Activated B cell treated with CpG ODN at 0.5 μM for 24 hours (primary cell): ENCODE results near the gene EVC. TPM values are rescaled to one million over a fixed set of nuclear protein-coding genes. Genes with fewer than 3 reads are reported as not detected.

ENCODE experiments used
- ATAC-seq: fragments of 200-7000 bp; cut with Tn5 transposase; one replicate; pipeline ENCODE4 v1.10.0; 2021; ENCODE audit warnings: low read depth, mild to moderate bottlenecking, moderate library complexity
- CTCF ChIA-PET: fragments of 350-600 bp; sonication (Branson Sonifier 250); formaldehyde crosslinking; loops from one replicate; lab custom pipeline; 2021; ENCODE audit warnings: antibody characterized with exemption; lab: Charles Lee
- POLR2A ChIA-PET: fragments of 350-600 bp; sonication (Branson Sonifier 250); formaldehyde crosslinking; loops from one replicate; lab custom pipeline; 2021; ENCODE audit warnings: antibody characterized with exemption; lab: Charles Lee
- DNase-seq: peaks from one replicate; pipeline ENCODE4 v3.0.0; 2022
- H3K27ac Mint-ChIP-seq: one replicate; pipeline ENCODE4 v1.8.0; 2020; ENCODE audit warnings: mixed read lengths
- H3K27me3 Mint-ChIP-seq: one replicate; pipeline ENCODE4 v1.8.0; 2021; ENCODE audit warnings: mixed read lengths
- H3K36me3 Mint-ChIP-seq: one replicate; pipeline ENCODE4 v1.8.0; 2021; ENCODE audit warnings: low read depth, mixed read lengths
- H3K4me1 Mint-ChIP-seq: one replicate; pipeline ENCODE4 v1.8.0; 2021; ENCODE audit warnings: mixed read lengths
- H3K4me3 Mint-ChIP-seq: one replicate; pipeline ENCODE4 v1.8.0; 2020; ENCODE audit warnings: mild to moderate bottlenecking, mixed read lengths
- H3K9me3 Mint-ChIP-seq: one replicate; pipeline ENCODE4 v1.8.0; 2020; ENCODE audit warnings: mixed read lengths
- intact Hi-C: fragments of 100-400 bp; cut with micrococcal nuclease; formaldehyde crosslinking; loops from one replicate; pipeline ENCODE4 v1.15.1; 2024
- total RNA-seq: library from RNA; stranded (reverse); gene quantifications from 2 replicates; pipeline ENCODE4 v1.2.3, GENCODE V29; 2022
- TF ChIP-seq, protein P1 (sequence below): fragments of 200-600 bp; IDR thresholded peaks from one replicate; pipeline ENCODE4 v1.8.0; 2022; ENCODE audit warnings: antibody characterized with exemption, mild to moderate bottlenecking

EVC gene
- total RNA-seq, 1 donor from 2014 or later = 0.16 TPM

GRCh38 chr4:5753366-5753765 lies 42.4 kb downstream of the EVC start:
- ChIA-PET CTCF (no interaction called here), POLR2A (no interaction called here)
- H3K9me3 Mint-ChIP-seq = no peaks in the 10 kb centered on the region
- no peak overlapping the region for H3K4me3 Mint-ChIP-seq
- H3K36me3 Mint-ChIP-seq = no peaks in the 10 kb centered on the region
- intact Hi-C loops = no loop called here
- no peaks in the 10 kb centered on the region for H3K4me1 Mint-ChIP-seq
- ATAC-seq (no peak), DNase-seq (no peak)
- H3K27me3 Mint-ChIP-seq = no peaks in the 10 kb centered on the region
- H3K27ac Mint-ChIP-seq = no peak overlapping the region
- TF ChIP-seq, protein P1, sequence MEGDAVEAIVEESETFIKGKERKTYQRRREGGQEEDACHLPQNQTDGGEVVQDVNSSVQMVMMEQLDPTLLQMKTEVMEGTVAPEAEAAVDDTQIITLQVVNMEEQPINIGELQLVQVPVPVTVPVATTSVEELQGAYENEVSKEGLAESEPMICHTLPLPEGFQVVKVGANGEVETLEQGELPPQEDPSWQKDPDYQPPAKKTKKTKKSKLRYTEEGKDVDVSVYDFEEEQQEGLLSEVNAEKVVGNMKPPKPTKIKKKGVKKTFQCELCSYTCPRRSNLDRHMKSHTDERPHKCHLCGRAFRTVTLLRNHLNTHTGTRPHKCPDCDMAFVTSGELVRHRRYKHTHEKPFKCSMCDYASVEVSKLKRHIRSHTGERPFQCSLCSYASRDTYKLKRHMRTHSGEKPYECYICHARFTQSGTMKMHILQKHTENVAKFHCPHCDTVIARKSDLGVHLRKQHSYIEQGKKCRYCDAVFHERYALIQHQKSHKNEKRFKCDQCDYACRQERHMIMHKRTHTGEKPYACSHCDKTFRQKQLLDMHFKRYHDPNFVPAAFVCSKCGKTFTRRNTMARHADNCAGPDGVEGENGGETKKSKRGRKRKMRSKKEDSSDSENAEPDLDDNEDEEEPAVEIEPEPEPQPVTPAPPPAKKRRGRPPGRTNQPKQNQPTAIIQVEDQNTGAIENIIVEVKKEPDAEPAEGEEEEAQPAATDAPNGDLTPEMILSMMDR = no peak

GRCh38 chr4:5753766-5754528 lies 42.9 kb downstream of the EVC start:
- ChIA-PET CTCF (no interaction called here), POLR2A (no interaction called here)
- DNase-seq (no peak), ATAC-seq (no peak)
- TF ChIP-seq, protein P1 = no peak
- Mint-ChIP-seq H3K27ac (no peak overlapping the region), H3K4me3 (no peak overlapping the region), H3K4me1 (no peaks in the 10 kb centered on the region), H3K36me3 (no peaks in the 10 kb centered on the region), H3K27me3 (no peaks in the 10 kb centered on the region), H3K9me3 (no peaks in the 10 kb centered on the region)
- intact Hi-C loops = no loop called here

- ChIA-PET CTCF (no interaction called here), POLR2A (no interaction called here)
- Mint-ChIP-seq H3K27me3 (no peaks in the 10 kb centered on the region), H3K4me3 (no peak overlapping the region), H3K9me3 (no peaks in the 10 kb centered on the region), H3K36me3 (no peaks in the 10 kb centered on the region), H3K27ac (no peak overlapping the region), H3K4me1 (no peaks in the 10 kb centered on the region)
- no peak for ATAC-seq
- TF ChIP-seq, protein P1 = no peak
- no peak for DNase-seq
- intact Hi-C loops = no loop called here
Measured at GRCh38 chr4:5754529-5754881, 43.5 kb downstream of the EVC start.

- no peak overlapping the region for H3K4me3 Mint-ChIP-seq
- no peaks in the 10 kb centered on the region for H3K4me1 Mint-ChIP-seq
- no peak for ATAC-seq
- no peaks in the 10 kb centered on the region for H3K27me3 Mint-ChIP-seq
- TF ChIP-seq, protein P1 = no peak
- ChIA-PET CTCF (no interaction called here), POLR2A (no interaction called here)
- intact Hi-C loops = no loop called here
- DNase-seq = no peak
- H3K9me3 Mint-ChIP-seq = no peaks in the 10 kb centered on the region
- H3K27ac Mint-ChIP-seq = no peak overlapping the region
- no peaks in the 10 kb centered on the region for H3K36me3 Mint-ChIP-seq
Measured at GRCh38 chr4:5755161-5755560, 44.2 kb downstream of the EVC start.

DNA sequence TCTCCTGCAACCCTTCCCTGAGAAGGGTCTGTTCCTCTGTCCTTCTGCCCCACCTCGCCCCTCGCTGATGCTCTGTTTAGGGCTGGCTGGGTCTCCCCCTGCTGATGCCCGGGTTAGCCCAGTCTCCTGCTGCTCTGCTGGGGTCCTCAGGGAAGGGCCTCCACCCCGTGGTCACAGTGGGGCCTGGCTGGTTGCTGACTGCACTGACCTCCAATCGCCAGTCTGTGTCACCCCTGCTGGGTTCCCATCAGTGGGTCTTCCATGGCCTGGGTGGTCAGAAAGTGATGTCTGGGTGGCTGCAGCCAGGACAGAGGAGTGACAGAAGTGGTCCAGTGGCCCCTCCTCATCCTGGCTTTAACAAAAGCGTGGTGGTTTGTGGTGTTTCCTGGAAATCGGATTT lies 44.7 kb downstream of the EVC start:
- intact Hi-C loops = no loop called here
- Mint-ChIP-seq H3K4me3 (no peak overlapping the region), H3K4me1 (no peaks in the 10 kb centered on the region), H3K27me3 (no peaks in the 10 kb centered on the region), H3K9me3 (no peaks in the 10 kb centered on the region), H3K36me3 (no peaks in the 10 kb centered on the region), H3K27ac (no peak overlapping the region)
- ChIA-PET POLR2A (no interaction called here), CTCF (no interaction called here)
- ATAC-seq (no peak), DNase-seq (no peak)
- TF ChIP-seq, protein P1 = no peak
